Gastroesophageal sphincter (tissue), 3 donors: Measurements from ENCODE around the gene DNASE1L2.

Experiments used
- CTCF ChIP-seq, 4 experiments: fragments of 200-600 bp in 2 of 4; fragments of 450-650 bp in 2 of 4; sonication (generic) in 1 of 4; IDR thresholded peaks; one replicate each; pipeline ENCODE4 v1.5.1; 2017 to 2019; ENCODE audit warnings: antibody characterized with exemption in 4 of 4, mild to moderate bottlenecking in 2 of 4, moderate library complexity in 2 of 4
- EP300 ChIP-seq: sonication (generic); formaldehyde crosslinking; IDR thresholded peaks from one replicate; pipeline ENCODE4 v1.6.1; 2017; ENCODE audit warnings: antibody characterized with exemption, mild to moderate bottlenecking
- POLR2A ChIP-seq, 2 donors: fragments of 450-650 bp; IDR thresholded peaks; one replicate each; pipeline ENCODE4 v1.6.1; 2017; ENCODE audit warnings: antibody characterized with exemption in 2 of 2, mild to moderate bottlenecking in 2 of 2, moderate library complexity in 1 of 2
- POLR2AphosphoS5 ChIP-seq: sonication (generic); formaldehyde crosslinking; IDR thresholded peaks from one replicate; pipeline ENCODE4 v1.6.1; 2017; ENCODE audit warnings: antibody characterized with exemption

GRCh38 chr16:2232094-2232990 is 3.9 kb upstream of the DNASE1L2 start:
- TF ChIP-seq POLR2A (IDR thresholded peaks at IDR 0.05) (no peak), EP300 (no peak), CTCF (IDR thresholded peaks at IDR 0.05) (no peak), POLR2AphosphoS5 (no peak)
